HG02759 (cell line): ENCODE results near the gene COPA.
A peak's percentile ranks its signal among the peaks of the same experiment; 100 is the strongest.
"Not testable (repeated sequence)": the region's sequence is repeated elsewhere in the genome, so short reads cannot be mapped to it uniquely, and the experiment has no call there.

Source experiments
- ATAC-seq: cut with Tn5 transposase; IDR thresholded peaks from one replicate; pipeline ENCODE4 v1.9.1; 2021; ENCODE audit warnings: mild to moderate bottlenecking, moderate library complexity; ENCODE audit not compliant: unreplicated experiment

COPA gene

GRCh38 chr1:160328184-160328583 lies 14.9 kb downstream of the COPA start:
- ATAC-seq, result no peak

GRCh38 chr1:160326418-160326817 lies 16.6 kb downstream of the COPA start:
- ATAC-seq, result no peak

- no peak for ATAC-seq
Measured at GRCh38 chr1:160325252-160325651, 17.8 kb downstream of the COPA start.

- no peak for ATAC-seq
Measured at GRCh38 chr1:160322831-160323230, 20.2 kb downstream of the COPA start.

- ATAC-seq, result no peak
Measured at GRCh38 chr1:160315359-160315758, 27.7 kb downstream of the COPA start.

GRCh38 chr1:160309571-160309970 lies 33.5 kb downstream of the COPA start:
- no peak for ATAC-seq

GRCh38 chr1:160309185-160309557 lies 33.9 kb downstream of the COPA start:
- no peak for ATAC-seq

GRCh38 chr1:160308451-160309184 lies 34.4 kb downstream of the COPA start:
- no peak for ATAC-seq

GRCh38 chr1:160307118-160307791 lies 35.8 kb downstream of the COPA start:
- ATAC-seq, result no peak

- no peak for ATAC-seq
Measured at GRCh38 chr1:160300173-160300572, 42.9 kb downstream of the COPA start.

- ATAC-seq, result no peak
Measured at GRCh38 chr1:160296036-160296435, 47.0 kb downstream of the COPA start.

GRCh38 chr1:160293020-160293968 lies 49.8 kb downstream of the COPA start:
- ATAC-seq, result no peak

- peak; percentile 74 for ATAC-seq
Measured at GRCh38 chr1:160291248-160292220, 51.5 kb downstream of the COPA start.

- ATAC-seq, result not testable (repeated sequence)
Measured at GRCh38 chr1:160287769-160288168, 55.3 kb downstream of the COPA start.

GRCh38 chr1:160285506-160285905 lies 57.5 kb downstream of the COPA start:
- no peak for ATAC-seq

GRCh38 chr1:160284782-160285344 lies 58.2 kb downstream of the COPA start, which contains the start of gene PEX19:
TSS of gene PEX19 (minus strand) at chr1:160285133. CDS start at chr1:160285124, 9 bp downstream.
- peak; percentile 99 for ATAC-seq

GRCh38 chr1:160284220-160284781 lies 58.7 kb downstream of the COPA start:
- peak; percentile 7 for ATAC-seq

GRCh38 chr1:160282807-160283206 lies 60.2 kb downstream of the COPA start:
- ATAC-seq, result no peak

GRCh38 chr1:160277987-160278386 lies 65.1 kb downstream of the COPA start:
- no peak for ATAC-seq
